DND-41 (cell line): ENCODE measurements around the gene IFITM10.

Experiments used
- ATAC-seq: fragments of 200-7000 bp; cut with Tn5 transposase; 3 replicates; pipeline ENCODE4 v1.9.1; 2021; ENCODE audit warnings: low read depth; ENCODE audit not compliant: insufficient read depth
- DNase-seq: peaks from one replicate; pipeline ENCODE4 v3.0.0-alpha.2; 2020
- H2AFZ ChIP-seq: 2 replicates; pipeline ENCODE4 v1.6.0; 2012; ENCODE audit warnings: low read depth, low read length
- H3K27ac ChIP-seq: 2 replicates; pipeline ENCODE4 v1.5.1; 2012; ENCODE audit warnings: low read length, inconsistent platforms
- H3K27me3 ChIP-seq: fragments of 200-600 bp; sonication (generic); 2 replicates; pipeline ENCODE4 v1.6.0; 2012; ENCODE audit warnings: low read length, mild to moderate bottlenecking, inconsistent platforms; ENCODE audit not compliant: insufficient read depth, poor library complexity
- H3K36me3 ChIP-seq: 2 replicates; pipeline ENCODE4 v1.5.1; 2012; ENCODE audit warnings: low read length, inconsistent platforms; ENCODE audit not compliant: insufficient read depth
- H3K4me1 ChIP-seq: 2 replicates; pipeline ENCODE4 v1.5.1; 2012; ENCODE audit warnings: mild to moderate bottlenecking, low read length; ENCODE audit not compliant: insufficient read depth
- H3K4me2 ChIP-seq: 2 replicates; pipeline ENCODE4 v1.6.0; 2012; ENCODE audit warnings: mild to moderate bottlenecking, moderate library complexity, low read length, inconsistent platforms; ENCODE audit not compliant: insufficient read depth
- H3K4me3 ChIP-seq, 2 experiments: fragments of 200-600 bp in 1 of 2; shearing (Covaris generic) in 1 of 2; 2 replicates each; pipeline ENCODE4 v1.5.1; 2012 to 2016; ENCODE audit warnings: inconsistent platforms in 2 of 2, low read length in 2 of 2, mild to moderate bottlenecking in 2 of 2, low read depth in 1 of 2, moderate library complexity in 1 of 2
- H3K79me2 ChIP-seq: 2 replicates; pipeline ENCODE4 v1.6.0; 2012; ENCODE audit warnings: low read length, inconsistent platforms; ENCODE audit not compliant: insufficient read depth
- H3K9ac ChIP-seq: 2 replicates; pipeline ENCODE4 v1.6.0; 2012; ENCODE audit warnings: low read depth, mild to moderate bottlenecking, inconsistent platforms, low read length, moderate library complexity
- H3K9me3 ChIP-seq: 2 replicates; pipeline ENCODE4 v1.5.1; 2012; ENCODE audit warnings: low read length, moderate library complexity, mild to moderate bottlenecking, inconsistent platforms; ENCODE audit not compliant: insufficient read depth, severe bottlenecking
- H4K20me1 ChIP-seq: 2 replicates; pipeline ENCODE4 v1.6.0; 2012; ENCODE audit warnings: low read length; ENCODE audit not compliant: insufficient read depth
- EZH2 ChIP-seq: IDR thresholded peaks from 3 replicates; pipeline ENCODE4 v1.6.1; 2012; ENCODE audit warnings: borderline replicate concordance, low read depth, mild to moderate bottlenecking, moderate library complexity, low read length, inconsistent platforms; ENCODE audit not compliant: severe bottlenecking
- TF ChIP-seq, protein P1 (sequence below): IDR thresholded peaks from 2 replicates; pipeline ENCODE4 v1.5.1; 2012; ENCODE audit warnings: borderline replicate concordance, low read length, moderate library complexity, mild to moderate bottlenecking; ENCODE audit not compliant: poor library complexity, severe bottlenecking; ENCODE audit errors: extremely low read depth

Gene IFITM10

DNA sequence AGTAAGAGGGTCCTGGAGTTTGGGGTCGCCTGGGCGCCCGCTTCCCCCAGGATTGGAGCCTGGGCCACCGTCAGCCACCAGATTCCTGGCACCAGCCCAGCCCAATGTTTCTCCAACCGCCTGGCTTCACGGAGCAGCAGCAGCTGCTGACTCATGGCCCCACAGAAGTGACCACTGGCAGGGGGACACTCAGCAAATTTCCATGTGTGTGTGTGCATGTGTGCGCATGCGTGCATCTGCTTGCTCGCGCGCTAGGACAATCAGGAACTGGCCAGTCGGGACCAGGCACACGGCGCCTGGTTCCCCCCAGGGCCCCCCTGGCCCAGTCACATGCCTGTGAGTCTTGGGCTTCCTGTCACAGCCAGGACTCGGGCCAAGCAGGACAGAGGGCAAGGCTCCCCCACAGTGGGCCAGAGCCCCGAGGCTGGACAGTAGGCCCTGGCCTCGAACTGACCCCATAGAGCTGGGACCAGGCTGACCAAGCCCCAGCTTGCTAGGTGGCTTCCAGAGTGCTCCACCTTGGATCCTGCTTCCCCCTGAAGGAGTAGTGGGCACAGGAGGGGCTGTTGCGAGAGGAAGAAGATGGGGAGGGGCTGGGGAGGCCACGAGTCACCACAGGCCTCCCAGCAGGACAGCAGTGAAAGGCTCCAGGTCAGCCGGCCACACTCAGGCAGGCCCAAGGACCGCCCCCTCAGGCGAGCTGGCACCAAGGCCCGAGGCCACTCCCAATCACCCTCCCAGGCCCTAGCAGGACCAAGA is 10.1 kb upstream of the IFITM10 start:
- H4K20me1 ChIP-seq = peaks cover 64% of the 10 kb centered on the region
- H3K4me2 ChIP-seq = peak overlapping the region; percentile 91
- no peaks in the 10 kb centered on the region for H3K9me3 ChIP-seq
- H3K4me3 ChIP-seq = peak overlapping the region in 1 of 2 experiments; percentile 96; a peak in 2 of 4 replicates
- peaks cover 76% of the 10 kb centered on the region for H3K4me1 ChIP-seq
- H3K9ac ChIP-seq = peak overlapping the region; percentile 31
- ATAC-seq (no peak), DNase-seq (no peak)
- H3K27me3 ChIP-seq = no peaks in the 10 kb centered on the region
- H3K79me2 ChIP-seq = peaks cover 59% of the 10 kb centered on the region
- no peak overlapping the region for H2AFZ ChIP-seq
- H3K36me3 ChIP-seq = peaks cover 70% of the 10 kb centered on the region
- TF ChIP-seq, protein P1, sequence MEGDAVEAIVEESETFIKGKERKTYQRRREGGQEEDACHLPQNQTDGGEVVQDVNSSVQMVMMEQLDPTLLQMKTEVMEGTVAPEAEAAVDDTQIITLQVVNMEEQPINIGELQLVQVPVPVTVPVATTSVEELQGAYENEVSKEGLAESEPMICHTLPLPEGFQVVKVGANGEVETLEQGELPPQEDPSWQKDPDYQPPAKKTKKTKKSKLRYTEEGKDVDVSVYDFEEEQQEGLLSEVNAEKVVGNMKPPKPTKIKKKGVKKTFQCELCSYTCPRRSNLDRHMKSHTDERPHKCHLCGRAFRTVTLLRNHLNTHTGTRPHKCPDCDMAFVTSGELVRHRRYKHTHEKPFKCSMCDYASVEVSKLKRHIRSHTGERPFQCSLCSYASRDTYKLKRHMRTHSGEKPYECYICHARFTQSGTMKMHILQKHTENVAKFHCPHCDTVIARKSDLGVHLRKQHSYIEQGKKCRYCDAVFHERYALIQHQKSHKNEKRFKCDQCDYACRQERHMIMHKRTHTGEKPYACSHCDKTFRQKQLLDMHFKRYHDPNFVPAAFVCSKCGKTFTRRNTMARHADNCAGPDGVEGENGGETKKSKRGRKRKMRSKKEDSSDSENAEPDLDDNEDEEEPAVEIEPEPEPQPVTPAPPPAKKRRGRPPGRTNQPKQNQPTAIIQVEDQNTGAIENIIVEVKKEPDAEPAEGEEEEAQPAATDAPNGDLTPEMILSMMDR = no peak
- TF ChIP-seq EZH2 = no peak
- peak overlapping the region; percentile 66 for H3K27ac ChIP-seq

DNA sequence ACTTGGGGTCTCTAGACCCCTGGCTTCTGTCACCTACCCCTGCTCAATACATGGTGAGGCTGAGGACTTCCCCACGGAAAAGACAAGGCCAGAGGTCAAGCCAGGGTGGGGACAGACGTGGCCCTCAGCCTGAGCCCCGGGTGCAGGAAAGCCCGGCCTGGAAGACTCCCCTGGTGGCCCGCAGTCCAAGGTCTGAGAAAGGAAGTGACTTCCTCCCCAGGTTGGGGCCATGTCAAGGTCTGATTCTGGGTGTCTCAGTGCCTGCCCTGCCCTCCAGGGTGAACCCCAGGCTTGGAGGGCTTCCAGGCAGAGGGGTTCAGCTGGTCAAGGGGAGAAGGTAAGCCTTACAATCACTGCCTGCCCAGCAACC is 9.4 kb upstream of the IFITM10 start:
- H4K20me1 ChIP-seq = peaks cover 70% of the 10 kb centered on the region
- no peak for ATAC-seq
- peak overlapping the region; percentile 66 for H3K27ac ChIP-seq
- H3K4me2 ChIP-seq = peak overlapping the region; percentile 91
- TF ChIP-seq, protein P1 = no peak
- no peak for TF ChIP-seq EZH2
- peak overlapping the region; percentile 31 for H3K9ac ChIP-seq
- no peaks in the 10 kb centered on the region for H3K9me3 ChIP-seq
- no peak overlapping the region for H2AFZ ChIP-seq
- no peaks in the 10 kb centered on the region for H3K27me3 ChIP-seq
- H3K4me1 ChIP-seq = peaks cover 76% of the 10 kb centered on the region
- peaks cover 59% of the 10 kb centered on the region for H3K79me2 ChIP-seq
- H3K36me3 ChIP-seq = peaks cover 77% of the 10 kb centered on the region
- no peak for DNase-seq
- peak overlapping the region in 1 of 2 experiments; percentile 24; a peak in 1 of 4 replicates for H3K4me3 ChIP-seq

DNA sequence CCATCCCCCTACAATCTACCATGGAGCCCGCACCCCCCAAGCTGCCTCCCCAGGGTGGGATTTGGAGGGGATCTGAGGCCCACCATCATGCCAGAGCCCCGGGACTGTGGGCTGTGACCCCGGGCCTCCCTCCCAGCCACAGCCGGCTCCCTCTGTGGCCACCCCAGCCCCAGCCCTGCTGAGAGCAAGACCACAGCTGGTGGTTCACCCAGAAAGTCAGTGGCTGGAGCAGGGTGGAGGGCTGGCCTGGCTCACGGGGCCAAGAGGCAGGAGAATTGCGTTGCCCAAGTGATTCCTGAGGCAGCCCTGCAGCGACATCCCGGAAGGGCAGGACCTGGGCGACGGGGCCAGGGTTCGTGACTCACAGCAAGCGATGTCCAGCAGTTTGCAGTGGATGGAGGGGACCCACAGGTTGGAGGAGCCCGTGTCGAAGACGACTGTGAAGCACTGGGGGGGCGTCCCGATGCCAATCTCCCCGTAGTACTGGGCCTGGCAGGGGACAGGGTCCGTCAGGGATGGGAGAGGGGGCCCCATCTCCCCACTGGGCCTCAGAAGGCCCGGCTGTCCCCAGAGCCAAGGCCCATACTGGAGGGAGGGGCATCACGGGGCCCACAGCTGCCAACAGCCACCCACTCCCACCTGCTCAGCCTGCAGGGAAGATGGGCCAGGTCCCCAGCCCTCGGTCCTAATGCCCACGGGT is 8.9 kb upstream of the IFITM10 start:
- H2AFZ ChIP-seq = no peak overlapping the region
- peaks cover 83% of the 10 kb centered on the region for H3K36me3 ChIP-seq
- H3K4me3 ChIP-seq = peak overlapping the region in 1 of 2 experiments; percentile 24; a peak in 1 of 4 replicates
- H3K79me2 ChIP-seq = peaks cover 57% of the 10 kb centered on the region
- peak overlapping the region; percentile 66 for H3K27ac ChIP-seq
- no peak for TF ChIP-seq EZH2
- TF ChIP-seq, protein P1 = no peak
- ATAC-seq (no peak), DNase-seq (no peak)
- peak overlapping the region; percentile 91 for H3K4me2 ChIP-seq
- peaks cover 70% of the 10 kb centered on the region for H4K20me1 ChIP-seq
- peaks cover 71% of the 10 kb centered on the region for H3K4me1 ChIP-seq
- no peaks in the 10 kb centered on the region for H3K27me3 ChIP-seq
- peak overlapping the region; percentile 46 for H3K9ac ChIP-seq
- no peaks in the 10 kb centered on the region for H3K9me3 ChIP-seq
